ENCODE measurements around the gene SEC23A. TPM values are rescaled to one million over a fixed set of nuclear protein-coding genes. Genes with fewer than 3 reads are reported as not detected.

Gene SEC23A
- polyA plus RNA-seq, 4 donors: 60.3 to 68.4 (median 65.0) TPM

GRCh38 chr14:38994731-38995130 lies 108.3 kb downstream of the SEC23A start:
- DNase-seq (ENCODE audit: low read depth in 4 of 4, low spot score in 3 of 4): no peak

DNA sequence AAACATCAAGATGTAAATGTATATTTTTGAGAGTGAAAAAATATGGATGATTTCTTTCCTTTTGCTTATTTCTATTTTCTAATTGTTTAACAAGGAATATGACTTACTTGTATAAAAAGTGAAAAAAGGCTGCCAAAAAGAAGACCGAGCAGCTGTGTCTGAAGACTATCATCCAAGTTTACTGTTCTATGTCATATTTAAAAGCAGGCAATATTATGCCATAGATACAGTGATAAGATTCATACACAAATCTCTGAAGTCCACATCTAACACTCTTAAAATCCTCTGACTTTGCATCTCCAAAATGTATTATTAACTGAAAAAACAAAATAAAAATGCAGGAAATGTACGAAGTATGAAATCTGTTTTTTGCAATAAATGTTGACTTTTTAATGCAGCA lies 109.1 kb downstream of the SEC23A start:
- DNase-seq (ENCODE audit: low read depth in 4 of 4, low spot score in 3 of 4): no peak

GRCh38 chr14:38992067-38992844 lies 110.8 kb downstream of the SEC23A start:
- no peak for DNase-seq (ENCODE audit: low read depth in 4 of 4, low spot score in 3 of 4)

DNA sequence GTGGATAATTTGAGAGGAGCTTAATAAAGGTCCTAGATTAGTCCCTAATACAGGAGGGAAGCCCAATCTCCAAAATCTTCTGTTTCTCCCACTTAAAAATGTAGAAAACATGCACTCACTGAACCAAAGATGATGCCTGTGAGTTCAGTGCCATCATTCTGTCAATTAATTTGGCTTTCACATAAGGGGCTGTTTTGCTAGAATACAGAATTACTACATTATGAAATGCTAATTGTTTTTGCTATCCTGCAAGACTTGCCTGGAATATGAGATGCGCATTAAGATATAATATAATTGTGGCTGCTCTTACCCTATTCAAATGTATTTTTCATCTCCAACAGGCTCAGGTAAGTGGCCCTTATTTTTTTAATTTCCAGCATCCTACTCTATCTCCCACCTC lies 111.7 kb downstream of the SEC23A start:
- no peak for DNase-seq (ENCODE audit: low read depth in 4 of 4, low spot score in 3 of 4)

- no peak for DNase-seq (ENCODE audit: low read depth in 4 of 4, low spot score in 3 of 4)
These were observed 113.0 kb downstream of the SEC23A start for GRCh38 chr14:38989922-38990546.

DNA sequence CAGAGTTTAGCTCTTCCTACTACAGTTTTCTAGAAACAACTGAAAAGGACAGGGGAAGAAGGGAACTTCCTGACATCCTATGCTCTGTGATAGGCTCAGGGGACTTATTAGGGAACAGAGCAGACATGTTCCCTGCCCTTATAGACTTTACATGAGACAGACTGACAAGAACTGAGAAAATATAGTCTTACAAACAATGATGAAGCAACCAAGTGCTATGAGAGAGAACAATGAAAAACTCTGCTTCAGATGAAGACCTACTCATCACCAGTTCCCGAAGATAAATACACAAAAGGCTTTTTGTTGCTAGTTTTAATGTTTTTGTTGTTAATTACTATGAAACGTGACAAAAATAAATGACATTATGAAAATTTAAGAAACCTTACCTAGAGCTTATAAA lies 115.3 kb downstream of the SEC23A start:
- DNase-seq (ENCODE audit: low read depth in 4 of 4, low spot score in 3 of 4): no peak

DNA sequence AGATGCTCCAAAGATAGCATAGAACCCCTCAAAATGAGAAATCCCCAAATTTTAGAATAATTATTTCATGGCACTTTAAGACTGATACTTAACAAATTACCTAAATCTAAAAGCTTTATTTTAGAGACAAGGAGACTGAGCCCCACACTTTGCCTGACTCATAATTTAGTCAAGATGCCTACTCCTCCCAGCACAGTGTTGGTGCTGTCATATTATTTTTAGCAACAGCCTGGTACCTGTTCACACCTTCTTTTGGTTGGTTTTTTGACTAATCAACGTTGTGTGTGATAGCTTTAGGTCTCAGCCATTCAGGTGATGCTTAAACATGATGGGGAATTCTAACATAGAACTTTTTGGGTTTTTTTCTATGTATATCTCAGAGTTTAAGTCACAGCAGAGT lies 120.2 kb downstream of the SEC23A start:
- DNase-seq (ENCODE audit: low read depth in 4 of 4, low spot score in 3 of 4): no peak

DNA sequence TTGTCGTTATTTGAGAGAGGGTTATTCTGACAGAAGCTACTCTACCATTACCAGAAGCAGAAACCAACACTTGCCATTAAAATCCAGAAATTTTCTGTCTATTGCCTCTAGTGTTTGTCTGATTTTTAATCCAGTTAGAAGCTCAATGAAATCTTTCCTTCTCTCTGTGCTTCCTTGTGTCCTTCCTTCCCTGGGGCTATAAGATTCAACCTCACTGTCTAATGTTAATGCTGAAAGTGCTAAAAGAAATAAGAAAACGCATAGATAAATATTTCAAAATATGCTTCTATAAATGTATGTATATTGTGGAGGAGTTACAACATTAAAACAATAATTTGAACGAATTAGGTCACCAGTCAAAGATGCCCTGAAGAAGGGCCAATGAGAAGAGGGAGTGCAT lies 120.8 kb downstream of the SEC23A start:
- DNase-seq (ENCODE audit: low read depth in 4 of 4, low spot score in 3 of 4): no peak

Other genes with a start within 250 kb of the SEC23A start
- gene GEMIN2, start 11.1 kb upstream of the SEC23A start, polyA plus RNA-seq (ENCODE audit: insufficient read length in 4 of 4): 10 to 100 TPM; 22.0 to 27.3 (median 26.1) TPM
- gene TRAPPC6B, start 67.1 kb upstream of the SEC23A start, polyA plus RNA-seq (ENCODE audit: insufficient read length in 4 of 4): 10 to 100 TPM; 26.7 to 39.0 (median 34.2) TPM
- gene PNN, start 72.0 kb upstream of the SEC23A start, polyA plus RNA-seq (ENCODE audit: insufficient read length in 4 of 4): 100 to 1,000 TPM; 159 to 202 (median 185) TPM
- 10 to 100 TPM; 74.1 to 92.8 (median 81.3) TPM for gene MIA2, start 130.7 kb upstream of the SEC23A start, polyA plus RNA-seq (ENCODE audit: insufficient read length in 4 of 4)

Data from right renal pelvis (tissue), 4 donors.